HG03520 (cell line): ENCODE results near the gene FAM241B.

Source experiments
- ATAC-seq: cut with Tn5 transposase; IDR thresholded peaks from one replicate; pipeline ENCODE4 v1.9.1; 2021; ENCODE audit warnings: mild to moderate bottlenecking, moderate library complexity; ENCODE audit not compliant: unreplicated experiment

FAM241B gene

GRCh38 chr10:69633673-69634635, 3.9 kb downstream of the FAM241B start:
- ATAC-seq: no peak

GRCh38 chr10:69634759-69635425, 4.8 kb downstream of the FAM241B start:
- no peak for ATAC-seq

GRCh38 chr10:69635428-69636272, 5.6 kb downstream of the FAM241B start:
- no peak for ATAC-seq

- ATAC-seq: no peak
These were observed 6.2 kb downstream of the FAM241B start for GRCh38 chr10:69636273-69636575.

GRCh38 chr10:69636626-69637605, 6.9 kb downstream of the FAM241B start:
- ATAC-seq: no peak

GRCh38 chr10:69638642-69639041, 8.6 kb downstream of the FAM241B start:
- no peak for ATAC-seq

- no peak for ATAC-seq
These were observed 9.5 kb downstream of the FAM241B start for GRCh38 chr10:69639291-69640195.

- no peak for ATAC-seq
These were observed 10.3 kb downstream of the FAM241B start for GRCh38 chr10:69640196-69640980.

GRCh38 chr10:69641261-69641980, 11.4 kb downstream of the FAM241B start:
- no peak for ATAC-seq

GRCh38 chr10:69642747-69643146, 12.7 kb downstream of the FAM241B start:
- ATAC-seq: no peak

GRCh38 chr10:69643779-69644657, 14.0 kb downstream of the FAM241B start:
- ATAC-seq: no peak

GRCh38 chr10:69644658-69645295, 14.7 kb downstream of the FAM241B start:
- no peak for ATAC-seq

- no peak for ATAC-seq
These were observed 15.5 kb downstream of the FAM241B start for GRCh38 chr10:69645296-69646184.

GRCh38 chr10:69646185-69647060, 16.4 kb downstream of the FAM241B start:
- ATAC-seq: no peak
